Hematopoietic multipotent progenitor cell treated with erythropoietin and hydrocortisone succinate and interleukin-3 and kit ligand, for 15 days (in vitro differentiated cells): ENCODE data around the gene RRN3.
A peak's percentile ranks its signal among the peaks of the same experiment; 100 is the strongest.
"Not testable (repeated sequence)": the region's sequence is repeated elsewhere in the genome, so short reads cannot be mapped to it uniquely, and the experiment has no call there.

Experiments used
- DNase-seq: peaks from one replicate; pipeline ENCODE4 v3.0.0-alpha.2; 2015; ENCODE audit warnings: low spot score

Gene RRN3

GRCh38 chr16:15050440-15050839 lies 43.6 kb downstream of the RRN3 start:
- not testable (repeated sequence) for DNase-seq

- no peak for DNase-seq
Observed at GRCh38 chr16:15049581-15050180, 44.4 kb downstream of the RRN3 start.

GRCh38 chr16:15046692-15047376 lies 47.2 kb downstream of the RRN3 start:
- no peak for DNase-seq

DNA sequence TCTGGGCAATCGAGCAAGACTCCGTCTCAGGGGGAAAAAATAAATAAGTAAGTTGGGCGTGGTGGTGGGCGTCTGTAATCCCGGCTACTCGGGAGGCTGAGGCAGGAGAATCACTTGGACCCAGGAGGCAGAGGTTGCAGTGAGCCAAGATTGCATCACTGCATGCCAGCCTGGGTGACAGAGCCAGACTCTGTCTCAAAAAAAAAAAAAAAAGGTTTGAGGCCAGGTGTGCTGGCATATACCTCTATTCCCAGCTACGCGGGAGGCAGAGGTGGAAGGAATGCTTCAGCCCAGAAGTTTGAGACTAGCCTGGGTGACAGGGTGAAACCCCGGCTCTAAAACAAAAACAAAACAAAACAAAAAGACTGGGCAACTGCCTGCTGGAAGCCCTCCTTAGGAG lies 48.8 kb downstream of the RRN3 start:
- not testable (repeated sequence) for DNase-seq

- no peak for DNase-seq
Observed at GRCh38 chr16:15044286-15044685, 49.8 kb downstream of the RRN3 start.

- DNase-seq: no peak
Observed at GRCh38 chr16:15043344-15043743, 50.7 kb downstream of the RRN3 start.

- DNase-seq: peak; percentile 85
Observed at GRCh38 chr16:15041271-15042004, 52.6 kb downstream of the RRN3 start.

GRCh38 chr16:15038689-15039088 lies 55.4 kb downstream of the RRN3 start:
- no peak for DNase-seq

- DNase-seq: peak; percentile 81
Observed at GRCh38 chr16:15037745-15038144, 56.3 kb downstream of the RRN3 start.

DNA sequence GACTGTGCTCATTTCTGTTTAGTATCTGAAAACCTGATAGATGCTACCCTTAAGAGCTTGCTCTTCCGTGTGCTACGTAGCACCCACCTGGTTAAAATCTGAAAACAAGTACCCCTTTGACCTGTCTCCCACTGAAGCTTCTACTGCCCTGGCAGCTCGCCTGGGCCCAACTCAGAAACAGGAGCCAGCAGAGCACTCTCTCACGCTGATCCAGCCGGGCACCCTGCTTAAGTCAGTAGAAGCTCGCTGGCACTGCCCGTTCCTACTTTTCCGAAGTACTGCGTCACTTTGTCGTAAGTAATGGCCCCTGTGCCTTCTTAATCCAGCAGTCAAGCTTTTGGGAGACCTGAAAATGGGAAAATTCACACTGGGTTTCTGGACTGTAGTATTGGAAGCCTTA lies 57.1 kb downstream of the RRN3 start:
- DNase-seq: no peak

- no peak for DNase-seq
Observed at GRCh38 chr16:15035163-15035729, 58.8 kb downstream of the RRN3 start.

DNA sequence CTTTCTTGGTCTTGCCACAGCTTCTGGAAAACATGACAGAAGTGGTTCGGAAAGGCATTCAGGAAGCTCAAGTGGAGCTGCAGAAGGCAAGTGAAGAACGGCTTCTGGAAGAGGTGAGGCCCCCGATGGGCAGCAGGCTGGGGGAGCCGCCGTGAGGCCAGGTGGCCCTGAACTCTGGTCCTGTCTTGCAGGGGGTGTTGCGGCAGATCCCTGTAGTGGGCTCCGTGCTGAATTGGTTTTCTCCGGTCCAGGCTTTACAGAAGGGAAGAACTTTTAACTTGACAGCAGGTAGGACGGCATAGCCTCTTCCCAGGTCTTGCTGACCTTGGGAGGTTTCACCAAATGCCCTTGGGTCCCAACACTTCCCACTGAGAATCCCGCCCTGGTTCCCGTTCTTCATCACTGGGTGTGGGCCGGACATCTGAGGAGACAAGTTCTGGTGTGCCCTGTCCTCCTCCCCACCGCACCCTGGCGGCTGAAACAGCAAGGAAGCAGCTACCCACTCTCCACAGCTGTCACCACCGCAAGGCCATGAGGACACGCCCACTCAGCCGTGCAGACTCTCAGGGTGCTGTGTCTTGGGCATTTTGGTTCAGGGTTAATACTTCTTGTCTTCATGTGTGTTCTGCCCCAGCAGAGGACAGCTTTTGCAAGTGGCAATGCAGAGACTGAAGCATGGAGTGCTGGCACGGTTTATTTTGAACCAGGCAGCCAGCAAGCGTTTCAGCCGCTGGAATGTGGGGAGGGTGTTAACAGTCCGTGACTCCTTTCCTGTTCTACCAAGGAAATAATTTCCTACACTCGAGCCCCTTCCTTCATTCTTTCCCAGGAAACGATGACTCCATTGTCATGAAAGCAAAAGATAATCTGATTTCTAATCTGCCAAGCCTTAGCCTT lies 59.6 kb downstream of the RRN3 start:
- no peak for DNase-seq

- DNase-seq: no peak
Observed at GRCh38 chr16:15033309-15033707, 60.8 kb downstream of the RRN3 start.

DNA sequence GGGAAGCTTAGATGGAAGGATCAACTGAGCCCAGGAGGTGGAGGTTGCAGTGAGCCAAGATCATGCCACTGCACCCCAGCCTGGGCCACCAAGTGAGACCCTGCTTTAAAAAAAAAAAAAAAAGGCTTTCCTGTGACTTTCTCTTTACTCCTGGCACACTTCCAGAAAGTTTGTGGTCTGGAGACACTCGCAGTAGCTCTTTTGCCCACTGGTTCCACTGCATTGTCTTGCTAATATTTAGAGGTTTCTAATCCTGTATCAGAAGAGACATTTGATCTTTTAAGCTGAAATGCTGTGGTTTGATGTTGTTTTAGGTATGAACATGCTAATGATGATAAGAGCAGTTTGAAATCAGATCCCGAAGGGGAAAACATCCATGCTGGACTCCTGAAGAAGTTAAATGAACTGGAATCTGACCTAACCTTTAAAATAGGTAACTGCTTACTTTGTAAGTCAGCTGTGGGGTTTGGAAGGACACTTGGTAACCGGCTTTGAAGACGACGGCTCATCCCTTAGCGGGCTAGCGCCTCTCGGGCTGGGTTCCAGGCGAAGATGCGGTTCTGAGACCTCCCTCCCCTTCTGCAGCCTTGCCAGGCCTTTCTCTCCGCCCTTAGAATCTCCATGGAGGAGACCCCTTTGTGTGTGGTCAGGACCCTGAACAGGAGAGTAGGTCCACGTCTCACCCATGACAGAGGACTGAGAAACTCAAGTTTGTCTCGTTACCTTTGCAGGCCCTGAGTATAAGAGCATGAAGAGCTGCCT lies 61.3 kb downstream of the RRN3 start:
- no peak for DNase-seq

DNA sequence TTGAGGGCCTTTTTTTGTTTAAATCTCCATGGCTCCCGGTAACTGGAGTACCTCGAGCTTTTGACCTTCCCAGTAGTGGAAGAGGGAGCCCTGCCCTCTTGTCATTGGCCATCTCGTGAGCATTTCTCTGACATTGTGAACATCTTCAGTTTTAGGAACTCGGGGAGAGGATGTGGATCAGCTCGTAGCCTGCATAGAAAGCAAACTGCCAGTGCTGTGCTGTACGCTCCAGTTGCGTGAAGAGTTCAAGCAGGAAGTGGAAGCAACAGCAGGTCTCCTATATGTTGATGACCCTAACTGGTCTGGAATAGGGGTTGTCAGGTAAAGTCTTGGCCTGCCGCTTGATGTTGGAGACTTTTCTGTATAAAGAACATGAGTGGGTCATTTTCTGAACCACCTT lies 62.5 kb downstream of the RRN3 start:
- DNase-seq: no peak

DNA sequence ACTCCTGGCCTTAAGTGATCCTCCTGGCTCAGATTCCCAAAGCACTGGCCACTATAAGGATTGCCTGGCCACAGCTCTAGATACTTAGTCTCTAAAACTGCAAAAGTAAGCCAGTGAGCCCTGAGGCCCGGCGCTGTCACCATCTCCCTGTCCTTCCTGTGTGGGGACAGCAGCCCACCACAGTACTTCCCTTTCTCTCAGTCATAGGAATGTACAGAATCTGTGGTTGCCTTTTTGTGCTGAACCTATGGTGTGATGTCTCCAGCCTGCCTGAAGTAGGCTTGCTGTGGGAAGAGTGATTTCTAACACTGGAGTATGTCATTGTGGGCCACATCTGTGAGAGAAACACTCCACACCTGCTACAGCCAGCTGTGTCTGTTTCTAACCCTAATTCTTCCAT lies 62.9 kb downstream of the RRN3 start:
- DNase-seq: no peak

GRCh38 chr16:15029749-15030148 lies 64.3 kb downstream of the RRN3 start:
- not testable (repeated sequence) for DNase-seq

GRCh38 chr16:15028801-15029698 lies 65.0 kb downstream of the RRN3 start:
- DNase-seq: peak; percentile 41

GRCh38 chr16:15028345-15028715 lies 65.7 kb downstream of the RRN3 start:
- not testable (repeated sequence) for DNase-seq
